ENCODE data around the gene ABCA13. TPM values are rescaled to one million over a fixed set of nuclear protein-coding genes. Genes with fewer than 3 reads are reported as not detected.

Gene ABCA13
- total and polyA plus RNA-seq, 2 of the 4 experiments (the other 2 are of a cell fraction), result under 0.01 to 0.07 TPM

DNA sequence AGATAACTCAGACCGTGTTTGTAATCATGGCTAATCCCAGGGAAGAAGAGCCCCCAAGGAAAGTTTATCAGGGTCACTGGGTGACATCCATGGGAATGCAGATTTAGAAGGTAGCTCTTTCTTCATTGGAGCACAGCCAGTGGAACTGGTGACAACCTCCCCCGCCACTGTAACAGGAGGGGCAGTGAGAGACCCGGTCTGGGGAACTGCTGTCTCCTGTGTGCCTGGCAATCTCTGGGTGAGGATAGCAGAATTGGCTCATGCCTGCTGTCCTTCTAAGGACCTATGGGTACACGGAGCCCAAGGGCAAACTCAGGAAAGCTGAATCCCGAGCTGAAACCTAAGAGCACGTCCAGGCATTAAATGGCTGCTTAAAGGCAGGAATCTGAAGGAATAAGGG, 341.6 kb downstream of the ABCA13 start:
- Histone ChIP-seq H3K18ac (ENCODE audit: low read depth, low read length) (no peak overlapping the region), H2BK120ac (ENCODE audit: low read depth, low read length) (no peak overlapping the region), H2BK5ac (ENCODE audit: low read depth, low read length, poor library complexity, severe bottlenecking) (no peak overlapping the region), H4K8ac (ENCODE audit: low read depth in 2 of 2, low read length in 2 of 2) (no peak overlapping the region), H3K4me1 (ENCODE audit: control insufficient read depth, insufficient read depth, low read length) (no peaks in the 10 kb centered on the region), H2AK5ac (ENCODE audit: low read depth, low read length) (no peak overlapping the region), H2BK15ac (ENCODE audit: low read depth, low read length) (no peak overlapping the region), H3K27ac (ENCODE audit: insufficient read depth, low read length) (no peak overlapping the region), H2AFZ (replicated peaks; ENCODE audit: low read length, poor library complexity) (no peak overlapping the region), H3K4ac (ENCODE audit: low read depth, low read length) (no peak overlapping the region), H3K56ac (ENCODE audit: extremely low read depth, insufficient read depth, low read length) (no peak overlapping the region), H3K23ac (ENCODE audit: low read depth, low read length) (no peak overlapping the region), H3K4me3 (ENCODE audit: insufficient read depth, low read depth, low read length) (no peak overlapping the region), H3K79me1 (ENCODE audit: low read depth in 1 of 2, low read length in 2 of 2) (no peaks in the 10 kb centered on the region), H3K9me3 (ENCODE audit: control insufficient read depth, insufficient read depth, low read length) (no peaks in the 10 kb centered on the region), H2BK20ac (ENCODE audit: low read depth, low read length) (no peak overlapping the region), H3K14ac (replicated peaks; ENCODE audit: low read depth, low read length) (no peak overlapping the region), H2AK9ac (replicated peaks; ENCODE audit: low read depth, low read length, poor library complexity) (no peak overlapping the region), H3K9me1 (ENCODE audit: insufficient read depth, low read length) (no peaks in the 10 kb centered on the region), H4K91ac (ENCODE audit: insufficient read depth, low read depth, low read length) (no peak overlapping the region), H4K20me1 (ENCODE audit: insufficient read depth, low read length) (no peaks in the 10 kb centered on the region), H3K27me3 (ENCODE audit: control insufficient read depth, insufficient read depth, low read length) (peaks cover 2% of the 10 kb centered on the region; the same call in 1 of the 2 replicates), H3K4me2 (ENCODE audit: low read depth, low read length) (no peak overlapping the region), H4K5ac (ENCODE audit: low read depth, low read length) (no peak overlapping the region), H3K9ac (ENCODE audit: low read depth, low read length) (no peak overlapping the region), H3K36me3 (ENCODE audit: control insufficient read depth, insufficient read depth, low read length) (no peaks in the 10 kb centered on the region)
- dilution Hi-C loops (cut with HindIII; ENCODE audit: low sequenced_read_pairs, unreplicated experiment), result no loop called here
- ChIA-PET CTCF (no interaction called here), POLR2A (ENCODE audit: unreplicated experiment) (no interaction called here)
- no peak for ATAC-seq (ENCODE audit: low read depth)
- DNase-seq, result no peak
- TF ChIP-seq, protein P1, sequence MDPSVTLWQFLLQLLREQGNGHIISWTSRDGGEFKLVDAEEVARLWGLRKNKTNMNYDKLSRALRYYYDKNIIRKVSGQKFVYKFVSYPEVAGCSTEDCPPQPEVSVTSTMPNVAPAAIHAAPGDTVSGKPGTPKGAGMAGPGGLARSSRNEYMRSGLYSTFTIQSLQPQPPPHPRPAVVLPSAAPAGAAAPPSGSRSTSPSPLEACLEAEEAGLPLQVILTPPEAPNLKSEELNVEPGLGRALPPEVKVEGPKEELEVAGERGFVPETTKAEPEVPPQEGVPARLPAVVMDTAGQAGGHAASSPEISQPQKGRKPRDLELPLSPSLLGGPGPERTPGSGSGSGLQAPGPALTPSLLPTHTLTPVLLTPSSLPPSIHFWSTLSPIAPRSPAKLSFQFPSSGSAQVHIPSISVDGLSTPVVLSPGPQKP (IDR thresholded peaks at IDR 0.05; ENCODE audit: borderline replicate concordance, low read depth, low read length), result no peak
- TF ChIP-seq FOS (IDR thresholded peaks at IDR 0.05; ENCODE audit: low read depth, low read length) (no peak), MXI1 (IDR thresholded peaks at IDR 0.05; ENCODE audit: borderline replicate concordance, low read depth, low read length) (no peak)
- WGBS, 2 experiments (ENCODE audit: extremely low coverage in 2 of 2, insufficient read length in 1 of 2), result 17% methylated on average over 1 of the region's 6 CpGs; no CpG with 5 or more reads in 1 of the 2 experiments
- in situ Hi-C loops (cut with MboI; ENCODE audit: low sequenced_read_pairs), result no loop called here
- intact Hi-C loops (cut with micrococcal nuclease), result no loop called here
- no TSS peak for BruUV-seq (replicated peaks)
